DMS 273 treated with DMSO at 0.1 percent for 48 hours (cell line): Measurements from ENCODE around the gene NOL6.

Source experiments
- DNase-seq: peaks from one replicate; lab custom pipeline; 2025; lab: John Stamatoyannopoulos, UW

Gene NOL6

GRCh38 chr9:33453286-33453860, 20.4 kb downstream of the NOL6 start:
- DNase-seq = no peak

- DNase-seq = no peak
These were observed 20.9 kb downstream of the NOL6 start for GRCh38 chr9:33452828-33453271.

GRCh38 chr9:33450621-33451146, 23.0 kb downstream of the NOL6 start:
- no peak for DNase-seq

DNA sequence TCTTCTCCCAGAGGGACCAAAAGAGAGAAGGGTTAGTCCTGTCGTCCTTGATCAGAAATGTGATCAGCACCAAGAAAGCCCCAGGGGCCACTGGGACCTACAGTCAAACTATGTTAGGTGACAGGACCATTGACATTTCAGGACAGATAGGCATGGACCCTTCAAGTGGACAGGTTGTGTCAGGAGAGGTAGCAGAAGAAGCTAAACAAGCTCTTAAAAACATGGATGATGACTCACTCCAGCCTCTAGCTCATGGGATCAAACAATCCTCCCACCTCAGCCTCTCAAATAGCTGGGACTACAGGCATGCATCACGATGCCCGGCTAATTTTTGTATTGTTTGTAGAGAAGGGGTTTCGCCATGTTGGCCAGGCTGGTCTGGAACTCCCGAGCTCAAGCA, 24.0 kb downstream of the NOL6 start:
- DNase-seq = no peak

GRCh38 chr9:33447799-33448553, 25.7 kb downstream of the NOL6 start:
- DNase-seq = no peak

GRCh38 chr9:33446946-33447798, 26.6 kb downstream of the NOL6 start, which contains the start of gene AQP3:
AQP3 (minus strand) TSS chr9:33447593; CDS start chr9:33447530, 63 bp downstream.
- DNase-seq = peak; percentile 77

DNA sequence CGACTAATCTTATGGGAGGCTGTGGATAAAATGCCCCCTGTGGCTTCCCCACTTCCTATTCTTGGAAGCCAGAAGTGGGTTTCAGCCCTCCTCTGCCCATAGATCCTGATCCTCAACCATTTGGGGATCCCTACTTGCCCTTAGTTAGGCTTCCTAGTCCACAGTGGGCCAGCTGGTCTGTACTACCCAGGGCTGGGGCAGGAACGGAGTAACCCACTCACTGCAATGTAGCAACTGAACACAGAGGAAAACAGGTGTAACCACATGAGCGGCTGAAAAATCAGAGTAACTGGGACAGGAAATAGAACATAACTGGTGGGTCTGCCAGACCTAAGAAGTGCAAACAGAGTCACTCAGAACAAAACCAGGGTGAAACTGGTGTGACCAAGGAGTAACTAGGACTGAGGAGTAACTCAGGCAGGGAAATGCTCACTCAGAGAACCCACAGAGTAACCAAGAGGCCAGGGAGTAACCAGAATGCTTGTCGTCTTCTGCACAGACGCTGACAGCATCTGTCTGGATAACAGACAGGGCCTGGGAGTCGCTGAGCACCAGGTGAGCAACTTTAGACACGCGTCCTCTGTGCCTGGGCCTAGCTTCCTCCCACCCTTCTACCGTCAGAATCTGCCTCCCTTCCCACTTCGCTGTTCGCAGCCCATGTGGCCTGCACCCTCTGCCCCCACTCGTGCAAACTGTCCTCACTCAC, 27.3 kb downstream of the NOL6 start:
- peak; percentile 33 for DNase-seq

DNA sequence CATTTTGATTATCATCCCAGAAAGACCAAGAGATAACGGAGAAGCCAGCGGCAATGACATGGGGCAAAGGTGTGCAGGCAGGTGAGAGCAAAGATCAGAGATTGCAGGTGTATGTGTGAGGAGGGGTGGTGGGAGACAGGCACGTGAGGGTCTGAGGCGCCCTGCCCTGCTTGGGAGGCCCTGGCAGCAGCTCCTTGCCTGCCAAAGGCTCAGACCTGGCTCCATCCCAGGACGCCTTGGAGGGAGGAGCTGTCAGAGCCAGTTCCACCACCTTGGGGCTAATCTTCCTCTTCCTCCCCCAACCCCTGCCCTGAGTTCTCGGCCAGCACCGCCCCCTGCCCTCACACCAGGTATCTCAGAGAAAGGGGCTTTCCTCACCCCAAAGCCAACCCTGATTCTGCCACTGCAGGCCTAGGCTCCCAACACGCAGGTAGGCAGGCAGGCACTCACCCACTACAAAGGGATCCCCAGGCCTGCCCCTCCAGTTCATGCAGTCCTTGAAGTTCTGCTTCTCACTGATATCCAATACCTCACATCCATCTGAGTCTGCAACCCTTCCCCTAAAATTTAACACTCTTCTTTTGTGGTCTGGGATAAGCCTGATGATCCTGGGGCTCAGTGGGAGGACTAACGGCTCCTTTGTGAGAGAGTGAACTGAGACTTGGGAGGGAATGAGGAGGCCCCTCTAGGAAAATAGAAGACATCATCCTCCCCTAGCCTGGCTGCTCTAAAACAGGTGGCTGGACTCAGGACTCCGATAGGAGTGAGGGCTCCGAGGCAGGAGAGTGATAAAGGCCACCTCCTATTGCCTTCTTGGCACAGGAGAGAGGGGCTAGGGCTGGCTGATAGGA, 28.1 kb downstream of the NOL6 start:
- DNase-seq = no peak

GRCh38 chr9:33443464-33444154, 30.1 kb downstream of the NOL6 start:
- DNase-seq = peak; percentile 19

DNA sequence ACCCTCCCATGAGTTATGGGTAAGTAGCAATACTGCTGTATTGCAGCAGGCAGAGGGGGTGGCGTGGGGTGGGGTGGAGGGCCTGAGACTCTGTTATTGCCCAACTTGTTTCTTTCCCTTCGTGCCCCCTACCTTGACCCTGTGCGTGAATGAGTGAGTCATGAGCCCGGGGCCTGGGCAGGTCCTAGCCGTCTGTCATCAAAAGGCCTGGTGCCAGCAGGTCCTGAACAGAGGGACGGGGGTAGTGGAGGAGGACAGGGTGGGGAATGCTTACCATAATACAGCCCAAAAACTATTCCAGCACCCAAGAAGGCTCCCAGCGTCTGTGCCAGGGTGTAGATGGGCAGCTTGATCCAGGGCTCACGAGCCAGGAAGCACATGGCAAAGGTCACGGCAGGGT, 30.7 kb downstream of the NOL6 start:
- DNase-seq = no peak

- DNase-seq = no peak
These were observed 31.6 kb downstream of the NOL6 start for GRCh38 chr9:33442125-33442524.

- DNase-seq = no peak
These were observed 33.1 kb downstream of the NOL6 start for GRCh38 chr9:33440609-33441008.

DNA sequence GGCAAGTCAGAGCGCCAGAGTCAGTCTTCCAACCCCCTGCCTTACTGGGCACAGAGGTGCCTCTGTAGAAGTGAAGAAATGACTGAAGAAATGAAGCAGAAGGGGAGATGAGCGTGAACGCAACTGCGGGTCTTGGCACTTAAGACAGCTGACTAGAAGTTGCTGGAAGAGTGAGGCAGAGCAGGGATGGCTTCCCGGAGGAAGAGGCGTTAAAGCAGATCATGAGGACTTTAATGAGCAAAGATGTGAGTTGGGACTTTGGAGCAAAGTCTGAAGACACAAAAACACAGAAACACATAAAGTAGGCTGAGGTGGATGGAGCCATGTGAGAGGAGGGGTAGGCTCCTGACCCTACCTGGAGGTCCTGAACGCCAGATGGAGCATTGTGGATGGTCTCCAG, 33.5 kb downstream of the NOL6 start:
- DNase-seq = no peak

- DNase-seq = no peak
These were observed 34.0 kb downstream of the NOL6 start for GRCh38 chr9:33439731-33440130.

GRCh38 chr9:33438926-33439680, 34.6 kb downstream of the NOL6 start:
- DNase-seq = no peak

- DNase-seq = no peak
These were observed 35.8 kb downstream of the NOL6 start for GRCh38 chr9:33437898-33438297.

DNA sequence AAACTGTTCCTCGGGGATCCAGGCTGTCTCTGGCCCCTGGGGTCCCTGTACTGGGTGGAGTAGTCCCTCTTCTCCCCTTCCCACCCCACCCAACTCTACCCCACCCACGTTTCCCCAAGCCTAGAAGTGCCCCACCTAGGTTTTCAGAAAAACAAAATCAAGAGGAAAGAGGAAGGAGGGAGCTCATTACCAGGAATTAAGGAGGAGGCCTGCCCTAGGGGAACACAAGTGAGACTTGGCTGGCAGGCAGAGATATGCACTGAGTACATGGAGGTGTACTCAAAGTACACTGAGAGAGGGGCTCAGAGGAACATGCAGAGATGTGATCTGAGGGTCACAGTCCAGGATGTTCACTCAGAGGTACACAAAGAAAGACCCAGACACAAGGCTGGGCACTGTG, 36.5 kb downstream of the NOL6 start:
- no peak for DNase-seq

DNA sequence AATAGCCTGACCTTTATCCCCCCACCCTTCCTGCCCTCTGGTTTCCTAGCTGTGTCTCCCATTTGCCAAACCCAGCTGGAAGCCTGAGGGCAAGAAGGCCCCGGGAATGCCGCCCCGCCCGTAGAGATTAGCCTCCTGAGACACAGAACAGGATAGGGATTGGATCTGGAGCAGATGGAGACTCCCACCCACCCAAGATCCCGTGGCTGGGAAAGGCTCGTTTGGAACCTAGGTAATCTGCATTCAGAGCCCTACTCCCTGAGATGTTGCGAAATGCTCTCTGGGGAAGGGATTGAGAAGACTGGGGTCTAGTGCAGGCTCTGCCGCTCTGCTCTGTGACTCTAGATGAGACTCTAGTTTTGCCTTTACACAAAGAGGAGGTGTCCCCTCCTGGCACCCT, 37.3 kb downstream of the NOL6 start:
- no peak for DNase-seq

DNA sequence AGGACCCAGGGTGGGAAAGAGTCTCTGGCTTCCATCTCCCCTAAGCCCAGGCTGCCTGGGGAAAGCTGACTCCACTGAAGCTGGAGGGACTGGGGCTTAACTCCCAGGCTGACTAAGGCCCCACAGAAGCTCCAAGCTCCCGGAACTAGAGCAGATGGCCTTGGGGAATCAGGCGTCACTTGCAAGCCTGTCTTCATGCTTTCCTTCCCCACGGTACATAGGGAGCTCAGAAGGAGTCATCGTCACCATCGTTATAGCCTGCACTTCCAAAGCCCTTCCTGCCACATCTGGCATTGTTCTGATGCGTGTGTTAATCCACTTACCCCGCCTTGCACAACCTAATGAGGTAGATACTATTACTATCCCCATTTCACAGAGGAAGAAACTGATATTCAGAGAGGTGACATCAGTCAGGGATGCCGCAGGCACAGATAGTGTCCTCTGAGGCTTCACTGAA, 37.9 kb downstream of the NOL6 start:
- DNase-seq = no peak
